ENCODE results near the gene NAV1.
A peak's percentile ranks its signal among the peaks of the same experiment; 100 is the strongest.
"Not testable (repeated sequence)": the region's sequence is repeated elsewhere in the genome, so short reads cannot be mapped to it uniquely, and the experiment has no call there.

NAV1 gene

GRCh38 chr1:201513498-201514243, 25.3 kb upstream of the NAV1 start:
- Histone ChIP-seq H3K4me3 (ENCODE audit: low read length) (no peak overlapping the region), H3K9me3 (ENCODE audit: control insufficient read depth, low read length) (no peaks in the 10 kb centered on the region), H3K4me1 (ENCODE audit: control insufficient read depth, insufficient read depth, low read length) (peaks cover 19% of the 10 kb centered on the region), H3K9ac (ENCODE audit: low read length) (peak overlapping the region; percentile 50), H3K36me3 (ENCODE audit: control insufficient read depth, insufficient read depth, low read length, severe bottlenecking) (no peaks in the 10 kb centered on the region), H3K27me3 (replicated peaks; ENCODE audit: control insufficient read depth, insufficient read depth, low read length) (no peaks in the 10 kb centered on the region)
- no peak for DNase-seq (ENCODE audit: low read depth)

GRCh38 chr1:201514466-201514865, 24.5 kb upstream of the NAV1 start:
- no peak overlapping the region for H3K4me3 ChIP-seq (ENCODE audit: low read length)
- H3K4me1 ChIP-seq (ENCODE audit: control insufficient read depth, insufficient read depth, low read length): peaks cover 19% of the 10 kb centered on the region
- no peak overlapping the region for H3K9ac ChIP-seq (ENCODE audit: low read length)
- no peaks in the 10 kb centered on the region for H3K9me3 ChIP-seq (ENCODE audit: control insufficient read depth, low read length)
- DNase-seq (ENCODE audit: low read depth): no peak
- no peaks in the 10 kb centered on the region for H3K27me3 ChIP-seq (replicated peaks; ENCODE audit: control insufficient read depth, insufficient read depth, low read length)
- H3K36me3 ChIP-seq (ENCODE audit: control insufficient read depth, insufficient read depth, low read length, severe bottlenecking): no peaks in the 10 kb centered on the region

GRCh38 chr1:201515062-201515750, 23.7 kb upstream of the NAV1 start:
- Histone ChIP-seq H3K4me1 (ENCODE audit: control insufficient read depth, insufficient read depth, low read length) (peaks cover 19% of the 10 kb centered on the region), H3K27me3 (replicated peaks; ENCODE audit: control insufficient read depth, insufficient read depth, low read length) (no peaks in the 10 kb centered on the region), H3K9me3 (ENCODE audit: control insufficient read depth, low read length) (no peaks in the 10 kb centered on the region), H3K9ac (ENCODE audit: low read length) (no peak overlapping the region), H3K4me3 (ENCODE audit: low read length) (no peak overlapping the region), H3K36me3 (ENCODE audit: control insufficient read depth, insufficient read depth, low read length, severe bottlenecking) (no peaks in the 10 kb centered on the region)
- DNase-seq (ENCODE audit: low read depth): no peak

- H3K4me1 ChIP-seq (ENCODE audit: control insufficient read depth, insufficient read depth, low read length): peaks cover 19% of the 10 kb centered on the region
- H3K9me3 ChIP-seq (ENCODE audit: control insufficient read depth, low read length): no peaks in the 10 kb centered on the region
- H3K36me3 ChIP-seq (ENCODE audit: control insufficient read depth, insufficient read depth, low read length, severe bottlenecking): no peaks in the 10 kb centered on the region
- DNase-seq (ENCODE audit: low read depth): no peak
- H3K4me3 ChIP-seq (ENCODE audit: low read length): no peak overlapping the region
- H3K9ac ChIP-seq (ENCODE audit: low read length): no peak overlapping the region
- H3K27me3 ChIP-seq (replicated peaks; ENCODE audit: control insufficient read depth, insufficient read depth, low read length): no peaks in the 10 kb centered on the region
Measured at GRCh38 chr1:201515895-201516294, 23.0 kb upstream of the NAV1 start.

- Histone ChIP-seq H3K27me3 (replicated peaks; ENCODE audit: control insufficient read depth, insufficient read depth, low read length) (no peaks in the 10 kb centered on the region), H3K36me3 (ENCODE audit: control insufficient read depth, insufficient read depth, low read length, severe bottlenecking) (no peaks in the 10 kb centered on the region), H3K9ac (ENCODE audit: low read length) (no peak overlapping the region), H3K4me1 (ENCODE audit: control insufficient read depth, insufficient read depth, low read length) (peaks cover 16% of the 10 kb centered on the region), H3K4me3 (ENCODE audit: low read length) (no peak overlapping the region), H3K9me3 (ENCODE audit: control insufficient read depth, low read length) (no peaks in the 10 kb centered on the region)
- DNase-seq (ENCODE audit: low read depth): no peak
Measured at GRCh38 chr1:201516511-201517127, 22.3 kb upstream of the NAV1 start.

GRCh38 chr1:201517631-201518030, 21.3 kb upstream of the NAV1 start:
- Histone ChIP-seq H3K9me3 (ENCODE audit: control insufficient read depth, low read length) (no peaks in the 10 kb centered on the region), H3K27me3 (replicated peaks; ENCODE audit: control insufficient read depth, insufficient read depth, low read length) (no peaks in the 10 kb centered on the region), H3K4me3 (ENCODE audit: low read length) (no peak overlapping the region), H3K9ac (ENCODE audit: low read length) (no peak overlapping the region), H3K4me1 (ENCODE audit: control insufficient read depth, insufficient read depth, low read length) (peaks cover 6% of the 10 kb centered on the region), H3K36me3 (ENCODE audit: control insufficient read depth, insufficient read depth, low read length, severe bottlenecking) (no peaks in the 10 kb centered on the region)
- no peak for DNase-seq (ENCODE audit: low read depth)

GRCh38 chr1:201518071-201518470, 20.9 kb upstream of the NAV1 start:
- Histone ChIP-seq H3K9ac (ENCODE audit: low read length) (no peak overlapping the region), H3K9me3 (ENCODE audit: control insufficient read depth, low read length) (no peaks in the 10 kb centered on the region), H3K36me3 (ENCODE audit: control insufficient read depth, insufficient read depth, low read length, severe bottlenecking) (no peaks in the 10 kb centered on the region), H3K4me3 (ENCODE audit: low read length) (no peak overlapping the region), H3K27me3 (replicated peaks; ENCODE audit: control insufficient read depth, insufficient read depth, low read length) (no peaks in the 10 kb centered on the region), H3K4me1 (ENCODE audit: control insufficient read depth, insufficient read depth, low read length) (peaks cover 3% of the 10 kb centered on the region)
- no peak for DNase-seq (ENCODE audit: low read depth)

GRCh38 chr1:201520046-201520575, 18.8 kb upstream of the NAV1 start:
- not testable (repeated sequence) for H3K9me3 ChIP-seq (ENCODE audit: control insufficient read depth, low read length); H3K9ac ChIP-seq (ENCODE audit: low read length); H3K4me3 ChIP-seq (ENCODE audit: low read length); H3K36me3 ChIP-seq (ENCODE audit: control insufficient read depth, insufficient read depth, low read length, severe bottlenecking); DNase-seq (ENCODE audit: low read depth); H3K27me3 ChIP-seq (replicated peaks; ENCODE audit: control insufficient read depth, insufficient read depth, low read length); H3K4me1 ChIP-seq (ENCODE audit: control insufficient read depth, insufficient read depth, low read length)

- DNase-seq (ENCODE audit: low read depth): no peak
- Histone ChIP-seq H3K9ac (ENCODE audit: low read length) (no peak overlapping the region), H3K9me3 (ENCODE audit: control insufficient read depth, low read length) (no peaks in the 10 kb centered on the region), H3K27me3 (replicated peaks; ENCODE audit: control insufficient read depth, insufficient read depth, low read length) (no peaks in the 10 kb centered on the region), H3K36me3 (ENCODE audit: control insufficient read depth, insufficient read depth, low read length, severe bottlenecking) (no peaks in the 10 kb centered on the region), H3K4me3 (ENCODE audit: low read length) (no peak overlapping the region), H3K4me1 (ENCODE audit: control insufficient read depth, insufficient read depth, low read length) (peaks cover 3% of the 10 kb centered on the region)
Measured at GRCh38 chr1:201525193-201525778, 13.6 kb upstream of the NAV1 start.

GRCh38 chr1:201527879-201528278, 11.0 kb upstream of the NAV1 start:
- Histone ChIP-seq H3K4me3 (ENCODE audit: low read length) (no peak overlapping the region), H3K9ac (ENCODE audit: low read length) (no peak overlapping the region), H3K27me3 (replicated peaks; ENCODE audit: control insufficient read depth, insufficient read depth, low read length) (no peaks in the 10 kb centered on the region), H3K9me3 (ENCODE audit: control insufficient read depth, low read length) (no peaks in the 10 kb centered on the region), H3K4me1 (ENCODE audit: control insufficient read depth, insufficient read depth, low read length) (peaks cover 26% of the 10 kb centered on the region), H3K36me3 (ENCODE audit: control insufficient read depth, insufficient read depth, low read length, severe bottlenecking) (no peaks in the 10 kb centered on the region)
- no peak for DNase-seq (ENCODE audit: low read depth)

- H3K27me3 ChIP-seq (replicated peaks; ENCODE audit: control insufficient read depth, insufficient read depth, low read length): no peaks in the 10 kb centered on the region
- H3K4me3 ChIP-seq (ENCODE audit: low read length): no peak overlapping the region
- H3K4me1 ChIP-seq (ENCODE audit: control insufficient read depth, insufficient read depth, low read length): peaks cover 32% of the 10 kb centered on the region
- DNase-seq (ENCODE audit: low read depth): no peak
- H3K36me3 ChIP-seq (ENCODE audit: control insufficient read depth, insufficient read depth, low read length, severe bottlenecking): no peaks in the 10 kb centered on the region
- no peaks in the 10 kb centered on the region for H3K9me3 ChIP-seq (ENCODE audit: control insufficient read depth, low read length)
- no peak overlapping the region for H3K9ac ChIP-seq (ENCODE audit: low read length)
Measured at GRCh38 chr1:201528631-201529252, 10.2 kb upstream of the NAV1 start.

Measured in adipocyte (in vitro differentiated cells).